ENCODE data around the gene GSK3B.
"Not testable (repeated sequence)": the region's sequence is repeated elsewhere in the genome, so short reads cannot be mapped to it uniquely, and the experiment has no call there.

GSK3B gene

DNA sequence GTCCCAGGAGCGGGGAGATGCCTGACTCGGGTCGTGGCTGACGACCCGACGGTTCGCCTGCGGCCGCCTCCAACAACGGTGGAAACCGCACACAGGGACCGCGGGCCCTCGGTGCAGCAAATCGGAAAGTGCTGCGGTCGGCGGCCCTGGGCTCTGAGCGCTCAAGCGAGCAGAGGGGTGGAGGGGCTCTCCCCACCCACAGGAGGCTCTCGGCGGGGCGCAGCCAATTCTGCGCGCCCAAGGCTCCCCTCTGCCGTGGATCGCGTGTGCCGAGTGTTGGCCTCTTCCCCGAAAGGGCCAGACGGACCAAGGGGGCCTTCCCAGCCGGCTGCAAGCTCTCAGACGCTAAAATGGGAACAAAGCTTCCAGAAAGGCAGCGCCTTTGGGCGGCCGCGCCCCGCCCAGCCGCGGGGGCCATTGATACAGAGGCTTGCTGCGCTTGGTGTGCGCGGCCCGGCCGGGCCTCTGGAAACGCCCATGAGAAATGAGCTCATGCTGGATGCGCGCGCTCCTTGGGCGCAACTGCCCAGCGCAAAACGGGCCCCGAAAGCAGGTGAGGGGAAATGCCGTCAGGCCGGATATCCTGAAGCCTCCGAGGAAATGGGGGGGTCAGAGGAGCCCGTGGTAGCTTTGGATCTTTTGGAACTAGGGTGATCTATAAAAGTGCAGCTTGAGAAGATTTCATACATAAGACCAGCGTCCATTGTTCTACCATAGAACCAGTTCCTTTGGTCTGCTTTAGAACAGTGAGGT lies 1.2 kb upstream of the GSK3B start:
- peak; percentile 86 for DNase-seq

DNA sequence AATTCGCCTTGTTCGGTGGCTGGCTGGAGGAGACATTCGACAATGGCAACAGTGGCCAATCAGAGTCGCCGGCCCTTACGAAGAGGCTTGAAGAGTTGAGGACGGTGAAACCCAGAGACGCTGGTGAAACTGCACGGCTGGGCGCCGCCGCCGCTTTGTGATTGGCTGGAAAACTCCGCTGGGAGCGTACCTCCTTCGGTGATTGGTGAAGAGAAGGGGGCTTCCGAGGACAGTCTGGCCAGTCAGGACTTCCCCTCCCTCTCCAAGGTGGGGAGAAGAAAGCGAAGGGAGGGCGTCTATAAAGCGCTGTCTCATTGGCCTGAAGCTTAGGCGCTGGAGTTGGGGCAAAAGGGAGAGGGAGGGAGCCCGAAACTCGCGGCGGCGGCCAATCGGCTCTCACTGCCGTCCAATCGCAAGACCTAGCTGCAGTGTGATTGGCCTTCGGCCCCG lies 554 bp upstream of the GSK3B start:
- peak; percentile 100 for DNase-seq

DNA sequence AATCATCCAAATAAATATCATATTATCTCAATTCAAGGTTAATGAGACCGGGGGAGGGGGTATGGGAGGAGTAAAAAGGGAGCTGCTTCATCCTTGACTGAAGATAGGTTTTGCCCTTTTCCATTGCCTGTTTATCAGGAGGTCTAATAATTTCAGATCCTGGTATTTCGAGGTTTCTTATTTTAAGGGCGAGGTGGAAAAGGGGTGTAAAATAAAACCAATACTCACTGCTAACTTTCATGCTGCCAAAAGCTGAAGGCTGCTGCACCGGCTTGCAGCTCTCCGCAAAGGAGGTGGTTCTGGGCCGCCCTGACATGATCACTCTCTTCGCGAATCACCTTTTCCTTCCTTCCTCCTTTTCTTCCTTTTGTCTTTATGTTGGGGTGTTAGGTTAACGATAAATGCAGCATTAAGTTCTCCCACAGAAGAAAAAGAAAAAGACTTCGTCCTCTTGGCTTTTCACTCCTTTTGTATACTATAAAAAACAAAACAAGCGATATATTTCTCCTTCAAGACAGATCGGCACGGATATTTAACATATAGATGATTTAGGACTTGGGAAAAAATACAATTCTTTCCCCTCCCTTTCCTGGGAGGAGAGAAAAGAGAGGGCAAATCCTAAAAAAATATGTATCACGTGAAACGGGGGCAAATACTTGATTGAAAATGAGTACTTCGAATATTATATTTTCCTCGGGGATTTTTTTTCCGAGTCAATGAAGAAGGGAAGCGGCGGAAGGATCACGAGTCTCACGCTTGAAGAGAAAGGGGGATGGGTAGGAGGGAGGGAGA lies 932 bp downstream of the GSK3B start:
- DNase-seq: no peak

DNA sequence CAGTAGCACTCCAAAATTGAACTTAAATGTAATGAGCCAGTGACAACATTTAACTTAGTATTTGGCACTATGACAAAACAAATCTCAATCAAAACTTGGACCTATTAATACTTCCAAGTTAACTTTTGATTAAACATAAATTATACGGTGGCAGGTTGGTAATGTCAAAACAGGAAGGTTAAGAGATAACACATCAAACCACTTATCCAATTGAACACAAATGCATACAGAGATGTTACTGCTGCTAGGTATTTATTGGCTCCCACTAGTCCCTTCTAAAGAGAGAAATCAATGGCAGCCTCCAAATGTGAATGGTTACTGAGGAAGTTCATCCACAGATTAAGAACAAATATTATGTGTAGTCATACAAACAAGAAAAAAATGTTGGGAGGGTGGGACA lies 1.8 kb downstream of the GSK3B start:
- no peak for DNase-seq

DNA sequence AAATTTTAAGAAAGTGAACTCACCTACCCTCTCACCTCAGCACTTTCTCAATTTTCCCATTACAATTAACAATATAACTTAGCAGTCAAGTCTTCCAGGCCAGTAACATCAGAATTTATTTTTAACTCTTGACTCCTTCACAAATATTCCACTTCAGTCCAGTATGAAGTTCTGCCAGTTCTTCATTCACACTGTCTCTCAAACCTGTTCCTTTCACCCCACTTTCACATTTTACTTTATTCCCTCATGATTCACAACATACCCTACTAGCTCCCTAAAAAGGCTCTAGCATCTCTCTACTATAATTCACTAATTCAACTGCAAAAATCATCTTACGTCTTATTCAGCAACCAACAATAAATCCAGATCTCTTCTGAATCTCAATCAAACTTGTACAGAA lies 3.8 kb downstream of the GSK3B start:
- no peak for DNase-seq

DNA sequence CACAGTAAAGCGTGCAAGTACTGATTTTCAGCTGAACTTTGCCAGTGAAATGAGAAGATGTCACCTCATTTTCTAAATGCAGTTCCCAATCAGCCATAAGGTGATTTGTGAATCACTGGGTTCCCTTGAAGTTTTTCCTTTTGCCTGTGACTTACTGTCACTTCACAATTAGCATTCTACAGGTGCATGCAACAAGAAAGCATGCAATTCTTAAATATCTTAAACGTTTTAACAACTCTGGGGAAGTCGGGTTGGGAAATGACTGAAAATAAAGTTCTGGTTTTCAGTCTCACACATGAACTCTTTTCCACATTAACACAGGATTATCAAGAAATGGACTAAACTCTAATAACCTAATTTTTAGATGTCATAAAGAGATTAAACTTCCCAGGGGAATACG lies 5.2 kb downstream of the GSK3B start:
- no peak for DNase-seq

DNA sequence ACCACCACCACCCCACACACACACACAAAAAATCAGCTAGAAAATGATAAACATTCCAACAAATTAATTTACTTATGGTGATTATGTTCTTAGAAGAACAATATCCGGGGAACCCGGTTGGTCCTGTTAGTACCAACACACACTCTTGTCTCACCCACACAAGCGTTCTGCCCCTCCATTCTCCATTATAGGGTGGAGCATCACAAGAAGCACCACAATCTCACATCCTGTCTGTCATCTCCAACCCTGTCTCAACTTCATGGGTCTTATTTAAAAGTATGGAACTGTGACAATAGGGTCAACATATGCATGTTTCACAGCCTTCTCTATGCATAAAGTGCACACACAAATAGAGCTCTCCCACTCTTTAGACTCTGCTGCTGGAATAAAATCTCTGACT lies 5.6 kb downstream of the GSK3B start:
- no peak for DNase-seq

DNA sequence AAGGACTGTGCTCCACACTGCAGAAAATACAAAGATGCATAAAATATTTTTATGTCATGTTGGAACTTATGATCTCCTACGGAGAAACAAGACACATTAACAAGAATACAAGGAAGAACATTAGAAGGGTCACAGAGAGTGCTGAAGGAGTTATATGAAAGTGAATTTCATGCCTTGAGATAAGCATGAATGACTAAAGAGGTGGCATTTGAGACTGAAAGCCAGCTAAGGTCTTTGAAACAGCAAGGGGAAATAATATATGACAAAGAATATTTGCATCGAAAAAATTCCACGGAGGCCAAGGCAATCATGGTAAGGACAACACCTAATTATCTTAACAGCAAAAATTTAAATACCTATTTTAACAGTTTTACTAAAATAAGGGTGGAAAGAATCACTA lies 12.5 kb downstream of the GSK3B start:
- no peak for DNase-seq

DNA sequence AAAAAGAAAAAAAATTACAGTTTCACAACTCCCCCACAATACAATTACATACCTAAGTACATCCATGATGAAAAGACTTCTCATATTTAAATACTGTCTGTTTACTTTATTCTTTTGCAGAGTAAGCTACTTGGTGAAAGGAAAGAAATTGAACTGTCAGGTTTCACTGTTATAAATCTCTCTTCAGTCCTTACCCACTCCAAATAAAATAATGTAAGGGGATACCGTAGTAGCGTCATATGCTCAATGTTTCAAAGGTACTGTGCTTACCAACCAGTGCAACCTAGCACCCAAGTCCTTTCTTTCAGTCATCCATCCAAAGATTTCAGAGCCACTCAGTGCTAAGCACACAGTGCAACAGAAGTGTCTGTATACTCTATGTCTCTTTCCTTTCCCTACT lies 13.4 kb downstream of the GSK3B start:
- no peak for DNase-seq

DNA sequence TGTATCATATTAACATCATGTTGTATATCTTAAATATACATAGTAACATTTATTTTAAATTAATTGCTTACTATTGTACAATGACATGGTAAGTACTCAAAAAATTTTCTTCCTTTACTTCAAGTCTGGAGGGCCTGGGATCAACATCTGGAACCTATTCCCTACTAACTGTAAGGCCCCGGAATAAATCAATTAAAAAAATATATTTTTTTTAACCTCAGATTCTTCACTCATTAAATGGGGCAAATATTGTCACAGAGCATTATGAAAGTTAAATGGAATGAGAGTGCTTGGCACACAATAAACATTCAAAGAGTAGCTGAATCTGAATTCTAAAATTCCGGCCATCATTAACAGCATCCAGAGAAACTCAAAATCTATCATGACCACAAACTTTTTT lies 16.5 kb downstream of the GSK3B start:
- no peak for DNase-seq

DNA sequence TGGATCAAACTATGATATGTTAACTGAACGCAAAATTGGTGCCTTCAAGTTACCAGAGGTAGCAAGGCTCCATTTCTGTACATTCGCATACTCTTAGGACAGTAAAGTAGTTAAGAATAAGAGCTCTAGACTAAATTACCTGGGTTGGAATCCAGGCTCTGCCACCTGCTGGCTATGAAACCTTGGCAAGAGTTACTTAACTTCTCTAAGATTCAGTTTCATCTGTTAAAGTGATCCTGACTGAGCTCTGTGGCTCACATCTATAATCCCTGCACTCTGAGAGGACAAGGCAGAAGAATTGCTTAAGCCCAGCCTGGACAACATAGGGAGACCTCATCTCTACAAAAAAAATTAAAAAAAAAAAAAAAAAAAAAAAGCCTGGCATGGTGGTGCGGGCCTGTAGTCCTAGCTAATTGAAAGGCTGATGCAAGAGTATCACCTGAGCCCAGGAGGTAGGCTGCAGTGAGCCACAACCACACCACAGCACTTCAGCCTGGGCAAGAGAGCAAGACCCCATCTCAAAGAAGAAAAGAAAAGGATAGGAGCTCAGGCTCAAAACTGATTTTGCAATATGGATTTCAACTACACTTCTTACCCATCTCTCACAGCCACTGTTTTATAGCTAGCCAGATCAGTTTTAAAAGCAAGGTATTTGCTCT lies 21.3 kb downstream of the GSK3B start:
- no peak for DNase-seq

DNA sequence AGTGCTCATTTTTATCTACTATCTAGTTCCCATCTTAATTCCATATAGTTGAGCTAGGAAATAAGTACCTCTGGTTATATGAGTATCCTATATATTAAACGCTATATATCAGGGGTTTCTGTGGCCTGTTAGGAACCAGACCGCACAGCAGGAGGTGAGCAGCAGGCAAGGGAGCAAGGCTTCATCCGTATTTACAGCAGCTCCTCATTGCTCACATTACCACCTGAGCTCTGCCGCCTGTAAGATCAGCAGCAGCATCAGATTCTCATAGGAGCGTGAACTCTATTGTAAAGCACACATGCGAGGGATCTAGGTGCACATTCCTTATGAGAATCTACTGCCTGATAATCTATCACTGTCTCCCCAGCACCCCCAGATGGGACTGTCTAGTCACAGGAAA lies 23.0 kb downstream of the GSK3B start:
- no peak for DNase-seq

DNA sequence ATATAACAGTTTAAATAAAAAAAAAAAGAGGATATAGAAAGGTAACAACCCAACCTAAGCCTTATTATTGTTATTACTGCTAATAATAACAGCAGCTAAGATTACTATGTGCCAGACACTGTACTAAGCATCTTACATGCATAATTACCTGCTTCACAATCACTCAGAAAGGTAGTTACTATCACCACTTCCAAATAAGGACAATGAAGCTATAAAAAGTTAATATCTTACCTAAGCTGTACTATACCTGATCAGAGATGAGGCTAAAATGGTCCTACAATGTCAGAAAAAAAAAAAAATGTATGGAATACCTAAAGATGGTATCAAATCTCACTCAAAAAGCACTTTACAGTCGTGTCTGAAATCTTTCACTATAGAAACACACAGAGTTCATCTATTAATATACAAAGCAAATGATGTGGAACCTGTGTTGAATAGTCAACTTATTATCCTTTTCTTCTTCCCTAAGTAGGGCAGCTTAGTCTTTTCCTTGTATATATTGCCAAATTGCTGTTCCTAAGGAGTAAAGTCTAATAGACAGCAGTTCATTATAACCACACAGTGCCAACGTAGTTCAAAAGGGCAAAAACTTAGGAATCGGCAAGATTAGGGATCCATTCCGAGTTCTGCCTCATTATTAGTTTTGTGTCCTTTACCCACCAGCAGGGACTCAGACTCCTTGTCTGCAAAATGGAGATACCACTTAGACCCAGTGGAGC lies 23.8 kb downstream of the GSK3B start:
- DNase-seq: no peak

DNA sequence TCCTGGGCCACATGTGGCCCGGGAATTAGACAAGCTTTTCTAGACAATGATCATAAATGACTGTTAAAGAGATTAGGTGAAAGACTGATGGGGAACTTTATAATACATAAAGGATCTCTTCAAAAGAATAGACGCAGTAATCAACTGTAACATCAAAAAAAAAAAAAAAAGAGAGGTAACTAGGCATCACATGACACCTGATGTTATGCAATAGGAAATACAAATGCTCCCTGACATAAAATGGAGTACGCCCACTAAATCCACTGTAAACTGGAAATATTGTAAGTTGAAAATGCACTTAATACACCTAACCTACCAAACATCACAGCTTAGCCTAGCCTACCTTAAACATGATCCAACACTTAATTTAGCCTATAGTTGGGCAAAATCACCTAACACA lies 27.2 kb downstream of the GSK3B start:
- DNase-seq: no peak

DNA sequence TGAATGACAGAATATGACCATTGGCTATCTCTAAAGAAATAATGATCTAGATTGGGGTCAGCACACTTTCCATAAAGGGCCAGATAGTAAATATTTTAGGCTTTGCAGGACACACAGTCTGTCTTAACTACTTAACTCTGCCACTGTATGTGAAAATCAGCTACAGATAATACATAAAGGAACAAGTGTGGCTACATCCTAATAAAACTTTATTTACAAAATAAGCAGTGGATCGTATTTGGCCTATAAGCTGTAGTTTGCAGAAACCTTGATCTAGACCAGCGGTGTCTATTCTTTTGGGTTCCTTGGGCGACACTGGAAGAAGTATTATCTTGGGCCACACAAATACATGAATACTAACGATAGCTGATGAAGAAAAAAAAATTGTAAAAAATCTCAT lies 27.6 kb downstream of the GSK3B start:
- no peak for DNase-seq

DNA sequence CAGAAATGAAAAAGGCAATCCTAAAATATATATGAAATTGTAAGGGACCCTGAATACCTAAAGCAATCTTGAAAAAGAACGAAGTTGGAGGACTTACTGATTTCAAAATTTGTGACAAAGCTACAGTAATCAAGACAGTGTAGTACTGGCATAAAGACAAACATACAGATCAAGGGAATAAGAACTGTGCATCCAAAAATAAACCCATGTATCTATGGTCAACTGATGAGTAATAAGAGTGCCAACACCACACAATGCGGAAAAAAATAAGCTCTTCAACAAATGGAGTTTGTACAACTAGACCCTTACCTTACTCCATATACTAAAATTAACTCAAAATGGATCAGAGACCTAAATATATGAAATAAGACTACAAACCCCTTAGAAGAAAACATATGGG lies 29.6 kb downstream of the GSK3B start:
- DNase-seq: no peak

DNA sequence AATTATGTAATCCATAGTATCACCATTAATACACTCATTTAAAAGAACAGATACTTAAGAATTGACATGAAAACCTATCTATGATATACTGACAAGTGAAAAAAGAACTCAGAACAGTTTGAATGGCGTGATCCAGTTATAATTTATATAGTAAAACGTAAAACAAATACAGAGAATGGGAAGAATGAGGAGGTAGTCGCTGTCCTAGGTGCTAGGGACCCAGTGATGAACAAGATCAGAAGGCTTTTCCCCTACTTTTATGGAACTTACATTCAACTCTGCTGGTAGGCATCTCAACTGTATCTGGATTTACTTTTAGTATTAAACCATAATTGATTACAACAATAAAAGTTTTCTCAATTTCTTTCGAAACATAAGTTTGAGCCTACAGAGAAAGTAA lies 31.8 kb downstream of the GSK3B start:
- no peak for DNase-seq

DNA sequence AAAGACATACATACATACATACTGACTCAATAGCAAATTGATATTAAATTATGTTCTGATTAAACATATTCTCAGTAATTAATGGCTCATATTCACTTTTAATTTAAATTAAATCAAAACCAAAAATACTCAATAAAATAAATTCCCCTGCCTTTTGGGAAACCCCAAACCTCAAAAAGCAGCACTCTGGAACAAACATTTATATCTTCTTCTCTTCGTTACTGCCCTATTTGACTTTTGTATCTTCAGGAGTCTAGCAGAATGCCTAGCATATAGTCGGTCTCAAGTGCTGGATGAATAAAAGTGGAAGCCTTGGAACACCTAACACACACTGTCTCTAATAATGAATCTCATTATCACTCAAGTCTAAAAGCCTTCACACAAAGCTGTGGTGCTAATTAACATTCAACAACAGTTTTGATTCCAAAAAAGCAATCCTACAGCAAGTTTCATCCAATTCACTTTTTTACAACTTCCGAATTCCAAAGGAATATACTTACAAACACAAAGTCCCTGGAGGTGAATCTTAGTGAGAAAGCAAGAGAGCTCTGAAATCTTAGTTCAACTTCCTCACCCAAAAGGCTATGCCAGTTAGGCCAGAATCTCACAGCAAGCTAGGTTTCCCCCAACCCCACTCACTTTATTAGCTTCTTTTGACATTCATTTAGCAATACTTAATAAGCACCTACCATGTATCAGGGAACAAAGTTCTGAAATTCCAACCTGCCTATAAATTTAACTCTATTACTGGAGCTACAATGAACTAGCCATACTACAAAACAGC lies 35.0 kb downstream of the GSK3B start:
- DNase-seq: no peak

DNA sequence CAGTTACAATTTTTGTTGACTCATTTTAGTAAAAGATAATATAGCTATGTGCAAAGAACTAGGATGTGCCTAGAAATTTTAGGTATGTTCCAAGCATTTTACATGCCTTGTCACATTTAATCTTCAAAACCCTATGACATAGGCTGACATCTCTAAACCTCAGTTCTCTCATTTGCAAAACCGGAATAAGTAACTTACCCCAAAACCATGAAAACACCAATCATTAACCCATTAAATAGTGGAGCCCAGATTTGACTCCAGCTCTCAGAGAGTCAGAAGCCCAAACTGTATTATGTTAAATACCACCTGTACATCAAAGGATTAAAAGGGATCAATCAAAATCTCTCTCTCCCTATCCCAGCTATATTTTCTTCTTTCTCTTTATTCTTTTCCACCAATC lies 36.6 kb downstream of the GSK3B start:
- no peak for DNase-seq

DNA sequence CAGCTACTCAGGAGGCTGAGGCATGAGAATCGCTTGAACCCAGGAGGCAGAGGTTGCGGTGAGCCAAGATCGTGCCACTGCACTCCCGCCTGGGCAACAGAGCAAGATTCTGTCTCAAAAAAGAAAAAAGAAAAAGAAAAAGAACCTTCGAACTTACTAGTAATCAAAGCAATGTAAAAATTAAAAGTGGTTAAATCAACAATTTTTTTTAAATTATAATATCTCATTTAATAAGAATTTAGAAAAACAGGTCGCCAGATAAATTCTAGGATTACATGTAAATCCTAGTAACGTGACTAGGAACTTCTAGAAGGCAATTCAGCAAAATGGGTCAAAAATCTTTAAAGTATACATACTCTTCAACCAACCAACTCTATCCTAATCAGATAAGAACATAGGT lies 37.2 kb downstream of the GSK3B start:
- DNase-seq: no peak

DNA sequence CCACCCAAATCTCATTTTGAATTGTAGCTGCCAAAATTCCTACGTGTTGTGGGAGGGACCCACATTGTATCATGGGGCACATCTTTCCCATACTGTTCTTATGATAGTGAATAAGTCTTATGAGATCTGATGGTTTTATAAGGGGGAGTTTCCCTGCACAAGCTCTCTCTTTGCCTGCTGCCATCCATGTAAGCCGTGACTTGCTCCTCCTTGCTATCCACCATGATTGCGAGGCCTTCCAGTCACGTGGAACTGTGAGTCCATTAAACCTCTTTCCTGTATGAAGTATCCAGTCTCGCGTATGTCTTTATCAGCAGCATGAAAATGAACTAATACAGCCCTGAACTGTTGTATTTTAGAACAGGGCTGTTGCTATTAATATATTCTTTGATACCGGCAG lies 40.6 kb downstream of the GSK3B start:
- not testable (repeated sequence) for DNase-seq

DNA sequence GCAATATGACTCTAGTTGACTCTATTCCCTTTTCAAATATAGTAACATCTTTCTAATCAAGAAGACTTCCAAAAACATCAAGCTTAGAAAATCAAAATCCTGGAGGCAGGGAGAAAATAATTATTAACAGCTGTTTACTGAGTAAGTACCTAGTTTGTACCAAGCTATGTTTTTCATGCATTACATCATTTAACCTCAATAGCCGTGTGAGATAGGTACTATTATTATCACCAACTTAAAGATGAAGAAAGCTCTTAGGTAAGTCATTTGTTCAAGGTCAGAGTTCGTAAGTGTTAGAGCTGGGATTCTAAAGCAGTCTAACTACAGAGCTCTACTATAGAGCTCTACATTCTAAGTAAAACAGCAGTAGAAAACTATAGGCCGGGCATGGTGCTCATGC lies 41.6 kb downstream of the GSK3B start:
- no peak for DNase-seq

DNA sequence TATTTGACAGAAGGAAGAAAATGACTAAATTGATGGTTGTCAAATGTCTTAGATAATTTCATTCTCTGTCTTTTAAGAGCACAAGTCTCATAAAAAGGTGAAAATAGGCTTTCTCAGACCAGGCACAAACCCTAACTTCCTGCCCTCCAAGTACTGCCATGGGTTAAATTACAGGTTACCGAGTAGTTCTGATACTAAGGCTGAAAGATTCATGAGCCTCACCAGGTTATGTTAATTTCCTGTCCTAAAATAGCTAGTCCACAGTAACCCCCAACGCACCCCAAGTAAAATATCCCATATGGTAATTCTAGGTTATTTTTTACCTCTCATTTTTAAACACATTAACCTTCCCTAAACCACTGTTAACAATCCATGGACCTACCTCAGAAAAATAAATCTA lies 42.0 kb downstream of the GSK3B start:
- DNase-seq: no peak

Data from DMS 273 treated with DMSO at 0.1 percent for 48 hours (cell line).